Measurements from ENCODE around the gene TTLL12.

TTLL12 gene

DNA sequence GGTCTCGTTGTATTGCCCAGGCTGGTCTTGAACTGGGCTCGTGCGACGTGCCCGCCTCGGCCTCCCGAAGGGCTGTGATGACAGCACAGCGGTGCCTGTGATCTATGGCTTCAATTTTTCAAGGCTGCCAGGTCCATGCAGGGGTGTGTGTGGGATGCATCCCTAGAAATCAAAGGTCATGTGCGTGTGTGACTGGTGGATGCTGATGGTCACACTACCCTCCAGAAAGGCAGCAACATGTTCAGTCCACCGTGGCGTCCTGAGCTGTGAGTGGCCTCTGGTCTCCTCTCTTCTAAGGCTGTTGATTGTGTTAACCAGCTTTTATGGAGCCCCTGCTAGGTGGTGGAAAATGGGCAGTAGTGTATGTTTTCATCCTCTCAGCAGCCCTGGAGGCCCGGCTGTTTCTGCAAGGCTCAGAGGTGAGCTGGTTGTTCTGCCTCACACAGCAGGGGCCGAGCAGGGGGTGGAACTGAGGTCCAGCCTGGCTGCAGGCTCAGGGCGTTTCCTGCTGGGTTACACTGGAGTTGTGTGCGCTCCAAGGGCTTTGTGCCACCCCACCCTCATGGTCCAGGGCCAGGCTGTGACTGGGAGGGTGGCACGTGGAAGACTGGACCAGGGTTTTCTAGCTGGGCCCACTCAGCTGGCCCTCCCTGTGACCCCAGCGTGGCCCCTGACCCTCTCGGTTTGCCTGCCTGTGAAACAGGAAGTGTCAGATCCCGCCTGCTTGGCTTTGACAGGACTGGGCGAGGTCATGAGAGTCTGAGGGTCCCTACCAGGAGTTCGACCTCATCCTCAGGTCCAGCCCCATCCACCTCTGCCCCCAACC lies 68.7 kb downstream of the TTLL12 start:
- no peak for DNase-seq

DNA sequence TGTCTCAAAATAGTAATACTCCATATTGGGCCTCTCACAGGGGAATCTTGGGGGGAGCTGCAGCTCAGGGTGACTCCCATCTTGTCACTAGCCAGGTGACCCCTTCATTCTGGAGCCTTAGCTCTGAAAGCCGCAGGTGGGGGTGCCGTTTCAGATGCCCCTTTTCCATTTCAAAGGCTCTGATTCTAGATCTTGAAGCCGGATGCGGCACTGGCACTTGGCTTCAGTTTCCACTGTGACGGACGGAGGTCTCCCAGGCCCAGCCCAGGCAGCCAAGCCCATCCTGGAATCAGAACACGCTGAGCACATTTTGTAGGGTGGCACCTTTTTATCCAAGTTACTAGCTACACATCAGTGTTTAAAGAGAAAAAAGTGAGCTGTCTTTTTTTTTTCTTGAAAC lies 70.0 kb downstream of the TTLL12 start:
- DNase-seq: no peak

Measured in SW 1271 (cell line).